ENCODE data around the gene AP5Z1. TPM values are rescaled to one million over a fixed set of nuclear protein-coding genes. Genes with fewer than 3 reads are reported as not detected.

The AP5Z1 gene
- total RNA-seq, 6 experiments from 2014 or later, result 39.8 to 50.4 (median 42.1) TPM

DNA sequence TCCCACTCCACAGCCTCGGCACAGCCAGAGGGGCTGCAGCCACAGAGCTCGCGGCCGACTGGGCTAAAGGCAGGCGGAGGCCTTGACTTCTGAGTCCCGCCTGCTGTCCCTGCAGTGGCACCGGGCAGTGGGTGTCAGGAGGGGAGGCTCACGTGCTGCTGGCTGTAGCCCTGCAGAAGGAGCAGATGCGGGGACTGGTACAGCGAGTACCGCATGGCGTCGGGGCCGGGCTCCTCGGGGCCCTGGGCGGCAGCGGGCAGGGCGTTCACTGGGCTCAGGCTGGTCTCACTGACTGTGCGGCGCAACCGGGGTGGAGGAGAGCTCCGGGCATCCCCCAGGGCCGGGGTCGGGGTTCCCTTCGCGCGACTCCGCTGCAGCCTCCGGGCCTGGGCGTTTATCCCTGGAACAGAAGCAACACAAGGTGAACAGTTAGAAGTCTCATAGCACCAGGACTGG lies 60.8 kb downstream of the AP5Z1 start:
- Mint-ChIP-seq H3K27ac (no peak overlapping the region), H3K4me1 (ENCODE audit: low read depth) (no peaks in the 10 kb centered on the region), H3K9me3 (no peaks in the 10 kb centered on the region), H3K27me3 (ENCODE audit: insufficient read depth) (peaks cover 10% of the 10 kb centered on the region), H3K36me3 (ENCODE audit: low read depth) (no peaks in the 10 kb centered on the region), H3K4me3 (no peak overlapping the region)
- DNase-seq, result no peak
- TF ChIP-seq, protein P1, sequence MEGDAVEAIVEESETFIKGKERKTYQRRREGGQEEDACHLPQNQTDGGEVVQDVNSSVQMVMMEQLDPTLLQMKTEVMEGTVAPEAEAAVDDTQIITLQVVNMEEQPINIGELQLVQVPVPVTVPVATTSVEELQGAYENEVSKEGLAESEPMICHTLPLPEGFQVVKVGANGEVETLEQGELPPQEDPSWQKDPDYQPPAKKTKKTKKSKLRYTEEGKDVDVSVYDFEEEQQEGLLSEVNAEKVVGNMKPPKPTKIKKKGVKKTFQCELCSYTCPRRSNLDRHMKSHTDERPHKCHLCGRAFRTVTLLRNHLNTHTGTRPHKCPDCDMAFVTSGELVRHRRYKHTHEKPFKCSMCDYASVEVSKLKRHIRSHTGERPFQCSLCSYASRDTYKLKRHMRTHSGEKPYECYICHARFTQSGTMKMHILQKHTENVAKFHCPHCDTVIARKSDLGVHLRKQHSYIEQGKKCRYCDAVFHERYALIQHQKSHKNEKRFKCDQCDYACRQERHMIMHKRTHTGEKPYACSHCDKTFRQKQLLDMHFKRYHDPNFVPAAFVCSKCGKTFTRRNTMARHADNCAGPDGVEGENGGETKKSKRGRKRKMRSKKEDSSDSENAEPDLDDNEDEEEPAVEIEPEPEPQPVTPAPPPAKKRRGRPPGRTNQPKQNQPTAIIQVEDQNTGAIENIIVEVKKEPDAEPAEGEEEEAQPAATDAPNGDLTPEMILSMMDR (IDR thresholded peaks at IDR 0.05), result no peak

DNA sequence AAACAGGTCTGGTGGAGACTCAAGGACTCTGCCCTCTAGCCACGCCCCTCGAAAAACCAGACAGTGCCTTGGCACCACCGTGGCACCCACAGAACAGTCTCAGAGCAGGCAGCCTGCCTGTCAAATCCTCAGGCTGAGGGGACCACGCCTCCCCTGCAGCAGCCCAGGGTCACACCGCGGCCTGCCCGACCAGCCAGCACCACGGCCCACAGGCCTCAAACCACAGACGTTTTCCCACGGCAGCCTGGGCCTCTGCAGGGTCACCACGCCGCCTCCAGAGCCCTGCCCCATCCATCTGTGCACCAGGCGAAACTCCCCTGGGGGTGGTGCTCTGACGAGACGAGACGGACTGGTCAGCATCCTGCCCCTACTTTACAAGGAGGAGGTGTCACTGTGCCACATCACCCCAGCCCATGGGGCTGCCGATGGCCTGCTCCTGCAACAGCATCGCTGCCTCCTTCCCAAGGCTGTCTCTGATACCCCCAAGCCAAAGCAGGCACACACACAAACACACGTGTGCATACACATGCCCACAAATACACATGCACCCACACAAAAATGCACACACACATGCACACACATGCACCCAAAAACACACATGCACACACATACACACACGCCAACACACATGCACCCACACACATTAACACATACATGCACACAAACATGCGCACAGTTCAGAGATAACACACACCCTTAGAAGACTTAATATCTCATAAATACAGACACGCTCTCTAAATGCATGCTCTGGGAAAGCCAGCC lies 61.8 kb downstream of the AP5Z1 start:
- Mint-ChIP-seq H3K27ac (no peak overlapping the region), H3K4me3 (no peak overlapping the region), H3K4me1 (ENCODE audit: low read depth) (no peaks in the 10 kb centered on the region), H3K36me3 (ENCODE audit: low read depth) (no peaks in the 10 kb centered on the region), H3K27me3 (ENCODE audit: insufficient read depth) (peaks cover 14% of the 10 kb centered on the region), H3K9me3 (no peaks in the 10 kb centered on the region)
- TF ChIP-seq, protein P1 (IDR thresholded peaks at IDR 0.05), result no peak
- no peak for DNase-seq

DNA sequence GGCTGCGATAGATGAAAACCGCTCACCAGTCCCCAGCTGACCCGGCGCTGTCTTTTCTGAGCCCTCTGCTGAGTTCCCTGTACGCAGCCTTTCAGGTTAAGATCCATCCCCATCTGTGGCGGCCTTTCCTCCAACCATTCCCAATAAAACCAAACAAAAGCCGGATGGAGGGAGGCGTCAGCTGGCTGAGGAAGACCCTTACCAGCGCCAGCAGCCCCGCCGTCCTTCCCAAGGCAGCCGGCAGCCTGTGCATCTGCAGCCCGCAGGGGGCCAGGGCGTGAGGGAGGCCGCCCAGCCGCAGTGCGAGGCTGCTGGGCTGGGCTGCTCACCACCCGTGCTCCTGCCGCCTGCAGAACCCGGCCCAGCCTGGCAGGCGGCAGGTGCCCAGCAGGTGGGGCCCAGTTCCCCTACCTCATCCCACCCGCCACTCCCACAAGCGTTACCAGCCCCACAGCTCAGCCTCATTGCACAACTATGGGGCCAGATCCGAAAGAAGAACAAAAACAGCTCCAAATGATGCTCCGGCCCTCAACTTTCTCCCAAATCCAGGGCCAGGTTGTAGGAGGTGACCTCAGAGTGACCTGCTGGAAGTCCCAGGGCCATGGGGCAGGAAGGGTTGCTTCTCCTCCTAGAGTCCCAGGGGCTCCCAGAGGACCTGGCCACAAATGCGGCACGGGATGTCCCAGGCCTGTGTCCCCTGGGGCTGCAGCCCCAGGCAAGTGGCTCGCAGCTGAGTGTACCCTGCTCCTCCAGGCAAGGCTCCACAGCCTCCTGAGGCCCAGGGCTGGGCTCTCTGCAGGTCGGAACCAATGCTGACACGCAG lies 62.6 kb downstream of the AP5Z1 start:
- TF ChIP-seq, protein P1 (IDR thresholded peaks at IDR 0.05), result no peak
- H3K27me3 Mint-ChIP-seq (ENCODE audit: insufficient read depth), result peaks cover 14% of the 10 kb centered on the region
- no peaks in the 10 kb centered on the region for H3K36me3 Mint-ChIP-seq (ENCODE audit: low read depth)
- no peak overlapping the region for H3K27ac Mint-ChIP-seq
- no peaks in the 10 kb centered on the region for H3K4me1 Mint-ChIP-seq (ENCODE audit: low read depth)
- H3K9me3 Mint-ChIP-seq, result no peaks in the 10 kb centered on the region
- H3K4me3 Mint-ChIP-seq, result no peak overlapping the region
- DNase-seq, result no peak

DNA sequence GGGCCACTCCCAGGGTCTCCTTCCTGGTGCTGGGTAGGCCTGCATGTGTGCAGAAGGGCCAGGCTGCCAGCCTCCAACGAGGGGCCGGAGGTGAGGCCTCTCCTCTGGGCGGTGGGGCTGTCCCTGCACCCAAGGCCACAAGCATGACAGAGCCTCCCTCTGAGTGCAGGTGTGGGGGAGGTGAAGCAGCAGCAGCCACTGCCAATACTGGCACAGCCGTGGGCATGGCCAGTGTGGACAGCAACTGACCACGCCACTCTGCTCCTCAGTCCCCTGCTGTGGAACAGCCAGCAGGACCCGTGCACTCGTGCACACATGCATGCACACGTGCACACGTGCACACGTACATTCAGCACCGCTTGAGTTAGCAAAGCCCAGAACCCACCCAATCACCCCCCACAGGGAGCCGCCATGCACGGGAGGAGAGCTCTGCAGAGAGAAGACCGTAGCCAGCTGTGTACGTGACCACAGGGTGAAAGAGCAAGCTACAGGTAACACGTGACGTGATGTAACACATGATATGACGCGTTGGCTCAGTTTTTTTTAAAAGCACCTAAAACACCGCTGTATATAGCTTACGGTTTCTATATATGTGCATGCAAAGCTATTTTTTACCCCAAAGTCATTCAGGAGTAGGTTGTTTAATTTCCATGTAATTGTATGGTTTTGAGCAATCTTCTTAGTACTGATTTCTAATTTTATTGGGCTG lies 63.4 kb downstream of the AP5Z1 start:
- Mint-ChIP-seq H3K9me3 (no peaks in the 10 kb centered on the region), H3K36me3 (ENCODE audit: low read depth) (no peaks in the 10 kb centered on the region), H3K4me3 (no peak overlapping the region), H3K27ac (no peak overlapping the region), H3K27me3 (ENCODE audit: insufficient read depth) (peaks cover 14% of the 10 kb centered on the region), H3K4me1 (ENCODE audit: low read depth) (no peaks in the 10 kb centered on the region)
- DNase-seq, result no peak
- TF ChIP-seq, protein P1 (IDR thresholded peaks at IDR 0.05), result no peak

DNA sequence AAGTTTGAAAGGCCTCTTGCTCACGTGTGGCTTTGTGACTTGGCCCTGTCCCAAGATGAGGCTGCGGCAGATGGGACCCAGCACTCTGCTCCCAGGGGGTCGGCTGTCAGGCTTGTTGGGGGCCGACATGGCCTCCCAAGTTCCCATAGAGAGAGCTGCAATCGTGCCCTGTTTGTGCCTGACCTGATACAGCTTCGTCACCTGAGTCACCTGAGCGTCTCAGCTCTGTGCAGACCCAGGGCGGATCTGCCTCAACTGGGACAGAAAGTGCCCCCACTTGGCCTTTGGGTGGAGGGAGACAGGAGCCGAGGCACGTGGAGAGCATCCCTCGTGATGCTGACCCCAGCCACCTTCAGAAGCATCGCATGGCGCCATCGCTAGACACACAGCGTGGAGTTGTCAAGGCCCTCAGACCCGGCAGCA lies 64.7 kb downstream of the AP5Z1 start:
- Mint-ChIP-seq H3K9me3 (no peaks in the 10 kb centered on the region), H3K4me3 (no peak overlapping the region), H3K4me1 (ENCODE audit: low read depth) (no peaks in the 10 kb centered on the region), H3K36me3 (ENCODE audit: low read depth) (no peaks in the 10 kb centered on the region), H3K27me3 (ENCODE audit: insufficient read depth) (peaks cover 18% of the 10 kb centered on the region), H3K27ac (no peak overlapping the region)
- TF ChIP-seq, protein P1 (IDR thresholded peaks at IDR 0.05), result no peak
- DNase-seq, result no peak
